ENCODE results near the gene KIAA2012. TPM values are rescaled to one million over a fixed set of nuclear protein-coding genes. Genes with fewer than 3 reads are reported as not detected.

Gene KIAA2012
- total and polyA plus RNA-seq, 2 of the 8 experiments (the other 6 are each of a cell fraction or from before 2014, with no cell fraction given), result not detected

- ChIA-PET POLR2A (ENCODE audit: partially characterized antibody) (interaction anchor here (0.7 kb wide), 1 partner anchor 8 kb away, joined by 3 read pairs; no protein-coding TSS in a partner anchor), CTCF (ENCODE audit: partially characterized antibody) (interaction anchor here (0.8 to 4.6 kb wide), 2 partner anchors 14 to 961 kb away, joined by 3 to 20 read pairs; no protein-coding TSS in a partner anchor)
- H2BK5ac ChIP-seq (ENCODE audit: low read depth, low read length), result no peak overlapping the region
- no peak overlapping the region for H4K8ac ChIP-seq (ENCODE audit: extremely low read depth, insufficient read depth, low read length)
- H2BK12ac ChIP-seq (ENCODE audit: low read depth, low read length), result no peak overlapping the region
- H3K4ac ChIP-seq (replicated peaks; ENCODE audit: insufficient read length, low read depth, low read length), result no peak overlapping the region
- 94% methylated on average over 5 of the region's 5 CpGs; no CpG with 5 or more reads in 1 of the 2 experiments for WGBS, 2 experiments (ENCODE audit: extremely low coverage in 1 of 2, insufficient coverage in 1 of 2, insufficient read length in 1 of 2, insufficient replicate concordance in 2 of 2, low coverage in 1 of 2, low lambda C conversion rate in 2 of 2, missing lambda C conversion rate in 1 of 2)
- no peaks in the 10 kb centered on the region for H3K27me3 ChIP-seq (replicated peaks in 1 of 4; ENCODE audit: control insufficient read depth in 3 of 4, extremely low read depth in 1 of 4, insufficient read depth in 3 of 4, low read length in 3 of 4)
- no peak overlapping the region for H2BK120ac ChIP-seq (replicated peaks; ENCODE audit: low read depth, low read length)
- peak in 1 of 2 experiments; percentile 13 for DNase-seq (ENCODE audit: low read depth in 1 of 2, low spot score in 2 of 2)
- H3K27ac ChIP-seq (ENCODE audit: low read depth, low read length), result no peak overlapping the region
- H3K36me3 ChIP-seq (ENCODE audit: control insufficient read depth in 2 of 4, insufficient read depth in 4 of 4, low read length in 3 of 4), result no peaks in the 10 kb centered on the region
- no peak for FAIRE-seq
- no peak overlapping the region for H3K4me3 ChIP-seq (ENCODE audit: extremely low read depth in 1 of 4, insufficient read depth in 2 of 4, low read depth in 3 of 4, low read length in 4 of 4)
- H3K79me1 ChIP-seq (ENCODE audit: low read depth, low read length), result no peaks in the 10 kb centered on the region
- H3K56ac ChIP-seq (replicated peaks; ENCODE audit: insufficient read length, low read depth, low read length), result no peak overlapping the region
- no peak overlapping the region for H2BK15ac ChIP-seq (ENCODE audit: low read length)
- no peaks in the 10 kb centered on the region for H4K20me1 ChIP-seq (replicated peaks in 1 of 2; ENCODE audit: control insufficient read depth in 1 of 2, insufficient read depth in 2 of 2, low read length in 2 of 2)
- no peak overlapping the region for H4K91ac ChIP-seq (replicated peaks; ENCODE audit: insufficient read length, low read length)
- H3K79me2 ChIP-seq (ENCODE audit: control insufficient read depth in 1 of 2, insufficient read depth in 2 of 2, low read length in 2 of 2), result no peaks in the 10 kb centered on the region
- no peak overlapping the region for H3K14ac ChIP-seq (ENCODE audit: insufficient read length)
- no peak overlapping the region for H2AFZ ChIP-seq (ENCODE audit: low read length)
- H2AK5ac ChIP-seq (ENCODE audit: low read depth, low read length), result no peak overlapping the region
- no peak overlapping the region for H3K9ac ChIP-seq (replicated peaks in 1 of 4; ENCODE audit: extremely low read depth in 1 of 4, low read depth in 3 of 4, low read length in 3 of 4)
- H3K4me2 ChIP-seq (ENCODE audit: insufficient read depth in 1 of 2, low read depth in 2 of 2, low read length in 2 of 2), result no peak overlapping the region
- H3K9me3 ChIP-seq (ENCODE audit: insufficient read depth in 2 of 2, low read depth in 1 of 2, low read length in 1 of 2), result no peaks in the 10 kb centered on the region
- H3K23me2 ChIP-seq (ENCODE audit: low read depth, low read length), result no peaks in the 10 kb centered on the region
- no peak overlapping the region for H3K23ac ChIP-seq (ENCODE audit: insufficient read length)
- H2BK20ac ChIP-seq (ENCODE audit: low read length), result no peak overlapping the region
- no peak overlapping the region for H3K18ac ChIP-seq (ENCODE audit: extremely low read depth, low read length)
- H4K5ac ChIP-seq (ENCODE audit: insufficient read length, low read depth, low read length), result no peak overlapping the region
- H3K4me1 ChIP-seq (replicated peaks in 1 of 4; ENCODE audit: control insufficient read depth in 3 of 4, insufficient read depth in 4 of 4, low read length in 3 of 4), result peaks cover 0 to 3% (median 0%) of the 10 kb centered on the region in 4 experiments; a peak in 2 of 7 replicates
- no peak for TF ChIP-seq TBP (IDR thresholded peaks at IDR 0.05; ENCODE audit: low read depth, low read length)
- TF ChIP-seq RBBP5 (IDR thresholded peaks at IDR 0.05; ENCODE audit: borderline replicate concordance, low read depth, low read length), result no peak
- TF ChIP-seq SP4 (IDR thresholded peaks at IDR 0.05; ENCODE audit: low read length), result no peak
- TF ChIP-seq SP1 (IDR thresholded peaks at IDR 0.05; ENCODE audit: low read depth, low read length), result no peak
- TF ChIP-seq PHF8 (conservative IDR thresholded peaks at IDR 0.05; ENCODE audit: low read depth, low read length), result no peak
- no peak for TF ChIP-seq CBX5 (IDR thresholded peaks at IDR 0.05; ENCODE audit: low read depth, low read length)
- TF ChIP-seq EZH2 (IDR thresholded peaks at IDR 0.05; ENCODE audit: low read depth, low read length, severe bottlenecking), result no peak
- TF ChIP-seq POU5F1 (IDR thresholded peaks at IDR 0.05; ENCODE audit: low read depth, low read length), result no peak
- TF ChIP-seq CEBPB (IDR thresholded peaks at IDR 0.05; ENCODE audit: low read depth, low read length), result no peak
- no peak for TF ChIP-seq CTCF (IDR thresholded peaks at IDR 0.05; ENCODE audit: control extremely low read depth in 1 of 3, insufficient read depth in 1 of 3, low read depth in 1 of 3, low read length in 3 of 3)
- TF ChIP-seq TEAD4 (IDR thresholded peaks at IDR 0.05; ENCODE audit: low read depth, low read length), result no peak
- TF ChIP-seq KDM4A (IDR thresholded peaks at IDR 0.05; ENCODE audit: low read depth, low read length, severe bottlenecking), result no peak
These were observed 120.2 kb downstream of the KIAA2012 start for GRCh38 chr2:202193305-202193704.

Measured in H1 (cell line).